K562 (cell line): ENCODE results near the gene NAA40. TPM values are rescaled to one million over a fixed set of nuclear protein-coding genes. Genes with fewer than 3 reads are reported as not detected.

Experiments used
- ATAC-seq: fragments of 200-7000 bp; cut with Tn5 transposase; 3 replicates; pipeline ENCODE4 v1.9.1; 2020; ENCODE audit warnings: moderate library complexity
- BruUV-seq: library from RNA; stranded (reverse); fragments of 400-500 nt; replicated peaks from 2 replicates; lab custom pipeline; 2021; lab: Mats Ljungman, UMichigan
- CTCF ChIA-PET: fragments of 300-600 bp; formaldehyde crosslinking; extraction: SDS; loops from one replicate; lab custom pipeline; 2021; ENCODE audit warnings: low intra/inter-chr PET ratio; lab: Yijun Ruan, JAX
- POLR2A ChIA-PET: fragments of 300-600, 350-650 bp; sonication (Branson Sonifier 250); formaldehyde crosslinking; extraction: SDS; loops from one replicate; lab custom pipeline; 2021; ENCODE audit warnings: antibody characterized with exemption, inconsistent platforms; lab: Yijun Ruan, JAX
- DNase-seq, 4 experiments: peaks; one replicate each; pipeline versions ENCODE4 v3.0.0 to v3.0.0-alpha.2; 2011 to 2018; ENCODE audit warnings: low spot score in 3 of 4, mixed read lengths in 3 of 4; ENCODE audit errors: extremely low read depth in 1 of 4
- FAIRE-seq: peaks from 2 replicates; lab custom pipeline; 2011; peaks lifted over from hg19 to GRCh38; lab: Jason Lieb, UNC
- H2AFZ ChIP-seq: 2 replicates; pipeline ENCODE4 v1.6.0; 2011; ENCODE audit warnings: low read depth, low read length, control low read depth, inconsistent platforms
- H3K27ac ChIP-seq: fragments of 200-600 bp; 3 replicates; pipeline ENCODE4 v1.8.0; 2011; ENCODE audit warnings: low read depth, mild to moderate bottlenecking, control low read depth, inconsistent platforms, low read length, moderate library complexity, mixed read lengths; ENCODE audit errors: extremely low read depth
- H3K27me3 ChIP-seq, 2 experiments: fragments of 300-600 bp in 1 of 2; 2 replicates in 1 of 2; 3 replicates in 1 of 2; pipeline versions ENCODE4 v1.6.0 to v1.8.0; 2011; ENCODE audit warnings: inconsistent platforms in 2 of 2, low read length in 2 of 2, mild to moderate bottlenecking in 1 of 2, mixed read lengths in 1 of 2, moderate library complexity in 1 of 2; ENCODE audit not compliant: control insufficient read depth in 2 of 2, insufficient read depth in 2 of 2
- H3K36me3 ChIP-seq: fragments of 300-600 bp; 3 replicates; pipeline ENCODE4 v1.8.0; 2011; ENCODE audit warnings: mild to moderate bottlenecking, low read length, inconsistent platforms; ENCODE audit not compliant: control insufficient read depth, insufficient read depth
- H3K4me1 ChIP-seq, 2 experiments: fragments of 200-600 bp in 1 of 2; replicated peaks in 1 of 2; 2 replicates in 1 of 2; 3 replicates in 1 of 2; pipeline versions ENCODE4 v1.5.1 to v1.8.0; 2011; ENCODE audit warnings: inconsistent platforms in 2 of 2, low read length in 2 of 2, mild to moderate bottlenecking in 1 of 2, mixed read lengths in 1 of 2, moderate library complexity in 1 of 2; ENCODE audit not compliant: control insufficient read depth in 2 of 2, insufficient read depth in 2 of 2
- H3K4me2 ChIP-seq: 2 replicates; pipeline ENCODE4 v1.6.1; 2011; ENCODE audit warnings: low read length, control low read depth, inconsistent platforms, mixed read lengths; ENCODE audit not compliant: insufficient read depth
- H3K4me3 ChIP-seq: fragments of 200-600 bp; sonication (generic), shearing (Covaris generic); 2 replicates; pipeline ENCODE4 v1.5.1; 2016; ENCODE audit warnings: control low read depth, inconsistent platforms
- H3K79me2 ChIP-seq: fragments of 200-600 bp; 3 replicates; pipeline ENCODE4 v1.8.0; 2011; ENCODE audit warnings: low read length, inconsistent platforms; ENCODE audit not compliant: control insufficient read depth, insufficient read depth
- H3K9ac ChIP-seq, 2 experiments: 2 replicates each; pipeline versions ENCODE4 v1.6.0 to v1.6.1; 2011; ENCODE audit warnings: low read depth in 2 of 2, low read length in 2 of 2, control low read depth in 1 of 2, inconsistent platforms in 1 of 2, mild to moderate bottlenecking in 1 of 2, mixed read lengths in 1 of 2; ENCODE audit not compliant: insufficient read depth in 1 of 2
- H3K9me1 ChIP-seq: one replicate; pipeline ENCODE4 v1.6.0; 2011; ENCODE audit warnings: inconsistent platforms, mild to moderate bottlenecking, low read length, moderate library complexity; ENCODE audit not compliant: control insufficient read depth, insufficient read depth
- H3K9me3 ChIP-seq: replicated peaks from 2 replicates; pipeline ENCODE4 v1.5.1; 2011; ENCODE audit warnings: low read depth, low read length, inconsistent platforms; ENCODE audit not compliant: control insufficient read depth, insufficient read depth
- H4K20me1 ChIP-seq: replicated peaks from 2 replicates; pipeline ENCODE4 v1.6.1; 2011; ENCODE audit warnings: low read length, inconsistent platforms, mixed read lengths; ENCODE audit not compliant: control insufficient read depth, insufficient read depth
- HDAC8 ChIP-seq: fragments of 450-650 bp; IDR thresholded peaks from 2 replicates; pipeline ENCODE4 v1.6.1; 2016; ENCODE audit warnings: mild to moderate bottlenecking, missing genetic modification characterization, moderate library complexity, missing compliant biosample characterization
- LARP7 ChIP-seq: fragments of 450-650 bp; IDR thresholded peaks from 2 replicates; pipeline ENCODE4 v1.6.1; 2016
- MEF2A ChIP-seq: IDR thresholded peaks from 2 replicates; pipeline ENCODE4 v1.6.1; 2011; ENCODE audit warnings: low read depth, mild to moderate bottlenecking, low read length, moderate library complexity; ENCODE audit not compliant: control insufficient read depth
- MYBL2 ChIP-seq, 2 experiments: fragments of 450-650 bp in 1 of 2; sonication (generic) in 1 of 2; formaldehyde crosslinking in 1 of 2; IDR thresholded peaks; 2 replicates each; pipeline versions ENCODE4 v1.6.1 to v1.8.1; 2017 to 2022; ENCODE audit warnings: borderline replicate concordance in 1 of 2, inconsistent platforms in 1 of 2, low read depth in 1 of 2, mild to moderate bottlenecking in 1 of 2, missing genetic modification reagents in 1 of 2, moderate library complexity in 1 of 2
- SNRNP70 ChIP-seq: fragments of 200-400 bp; formaldehyde crosslinking; optimal IDR thresholded peaks from 2 replicates; pipeline ENCODE3; 2017; ENCODE audit warnings: low read depth, low read length
- TAF7 ChIP-seq: fragments of 450-650 bp; IDR thresholded peaks from 2 replicates; pipeline ENCODE4 v1.6.1; 2016; ENCODE audit warnings: missing genetic modification characterization, missing compliant biosample characterization
- TBL1XR1 ChIP-seq, 2 experiments: IDR thresholded peaks; 2 replicates each; pipeline ENCODE4 v1.6.1; 2012; ENCODE audit warnings: improper control_type of control experiment in 2 of 2, low read length in 2 of 2, mild to moderate bottlenecking in 1 of 2
- ZNF583 ChIP-seq: fragments of 250-450 bp; sonication (Bioruptor Pico); IDR thresholded peaks from 2 replicates; pipeline ENCODE4 v1.4.0; 2020
- ZNF785 ChIP-seq: fragments of 250-450 bp; sonication (Bioruptor Pico); IDR thresholded peaks from 2 replicates; pipeline ENCODE4 v1.4.0; 2020; ENCODE audit warnings: mild to moderate bottlenecking
- WGBS: fragments of 100-300 bp; shearing (Covaris generic); methylation state at CpG from one replicate; pipeline ENCODE4 v1.1.6; 2016; ENCODE audit warnings: low coverage, mixed read lengths; ENCODE audit not compliant: insufficient coverage; ENCODE audit errors: missing lambda C conversion rate; 5-methylcytosine and 5-hydroxymethylcytosine counted together
- in situ Hi-C: fragments of 300-500 bp; cut with MboI; formaldehyde crosslinking; loops from 4 replicates; pipeline ENCODE4 v1.15.0; 2018; ENCODE audit warnings: inconsistent platforms, mixed read lengths
- intact Hi-C: fragments of 100-400 bp; cut with micrococcal nuclease; formaldehyde crosslinking; loops from 2 replicates; pipeline ENCODE4 v1.14.2; 2022
- polyA plus RNA-seq, 8 experiments: library from polyadenylated mRNA; depleted of rRNA in 4 of 8; stranded (reverse) in 5 of 8; unstranded in 3 of 8; fragments of >200 nt; fragmentation: Nextera tagmentation in 2 of 8; fragmentation: Illumina TruSeq in 1 of 8; extraction: Ambion mirVana in 2 of 8; extraction: Trizol in 1 of 8; gene quantifications; 2 replicates each; pipeline versions ENCODE4 v1.2.1 to v1.2.3, GENCODE V29; 2011 to 2014; ENCODE audit warnings: inconsistent platforms in 1 of 8, missing spikeins in 1 of 8
- total RNA-seq, 7 experiments: library from RNA; depleted of rRNA in 6 of 7; stranded (reverse); fragments of >200 nt in 6 of 7; fragmentation: Illumina TruSeq in 2 of 7; extraction: Trizol in 2 of 7; gene quantifications; 2 replicates each; pipeline versions ENCODE4 v1.2.1 to v1.2.3, GENCODE V29; 2011 to 2021; ENCODE audit warnings: low replicate concordance in 1 of 7
- TF ChIP-seq, protein P1 (sequence below): IDR thresholded peaks from 3 replicates; pipeline ENCODE4 v1.6.1; 2011; ENCODE audit warnings: borderline replicate concordance, mild to moderate bottlenecking, moderate library complexity; ENCODE audit not compliant: insufficient read length; ENCODE audit errors: extremely low read depth
- TF ChIP-seq, protein P2 (sequence below): fragments of 200-800 bp; sonication (Bioruptor generic); IDR thresholded peaks from 2 replicates; pipeline ENCODE4 v1.6.1; 2016; ENCODE audit warnings: missing genetic modification characterization, missing compliant biosample characterization
- TF ChIP-seq, protein P3 (sequence below): sonication (generic); formaldehyde crosslinking; IDR thresholded peaks from 2 replicates; pipeline ENCODE4 v1.8.1; 2023; ENCODE audit warnings: mild to moderate bottlenecking, missing genetic modification reagents, moderate library complexity

NAA40 gene
- total and polyA plus RNA-seq, 9 of the 15 experiments (the other 6 are each of a cell fraction or from before 2014, with no cell fraction given) = 6.2 to 39.0 (median 23.1) TPM

DNA sequence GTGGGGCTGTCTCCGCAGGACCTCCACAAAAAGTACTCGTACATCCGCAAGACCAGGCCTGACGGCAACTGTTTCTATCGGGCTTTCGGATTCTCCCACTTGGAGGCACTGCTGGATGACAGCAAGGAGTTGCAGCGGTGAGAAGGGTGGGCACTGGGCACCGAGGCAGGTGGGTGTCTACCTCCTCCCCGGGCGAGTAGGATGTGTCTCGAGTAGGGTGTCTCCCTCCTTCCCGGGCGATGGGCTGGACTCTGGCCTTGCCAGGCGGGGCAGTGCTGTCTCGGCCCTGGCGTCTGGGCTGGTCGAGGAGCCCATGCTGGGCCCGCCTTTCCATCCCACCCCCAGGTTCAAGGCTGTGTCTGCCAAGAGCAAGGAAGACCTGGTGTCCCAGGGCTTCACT is 57.7 kb downstream of the NAA40 start:
- H4K20me1 ChIP-seq = peaks cover 4% of the 10 kb centered on the region; the same call in 1 of the 2 replicates
- H3K4me1 ChIP-seq = peaks cover 0 to 43% of the 10 kb centered on the region in 2 experiments; a peak in 2 of 5 replicates
- CTCF ChIA-PET = no interaction called here
- H3K4me3 ChIP-seq = no peak overlapping the region
- H3K36me3 ChIP-seq = peaks cover 75% of the 10 kb centered on the region; the same call in 2 of the 3 replicates
- H2AFZ ChIP-seq = no peak overlapping the region
- BruUV-seq = no TSS peak
- FAIRE-seq (no peak), ATAC-seq (no peak), DNase-seq (no peak)
- no peak for TF ChIP-seq TBL1XR1 (IDR thresholded peaks at IDR 0.05; ENCODE audit: low read length in 2 of 2)
- no peak for TF ChIP-seq ZNF583 (CRISPR knock-in tag)
- no peak for TF ChIP-seq HDAC8 (tag)
- no peak for TF ChIP-seq SNRNP70
- TF ChIP-seq, protein P1, sequence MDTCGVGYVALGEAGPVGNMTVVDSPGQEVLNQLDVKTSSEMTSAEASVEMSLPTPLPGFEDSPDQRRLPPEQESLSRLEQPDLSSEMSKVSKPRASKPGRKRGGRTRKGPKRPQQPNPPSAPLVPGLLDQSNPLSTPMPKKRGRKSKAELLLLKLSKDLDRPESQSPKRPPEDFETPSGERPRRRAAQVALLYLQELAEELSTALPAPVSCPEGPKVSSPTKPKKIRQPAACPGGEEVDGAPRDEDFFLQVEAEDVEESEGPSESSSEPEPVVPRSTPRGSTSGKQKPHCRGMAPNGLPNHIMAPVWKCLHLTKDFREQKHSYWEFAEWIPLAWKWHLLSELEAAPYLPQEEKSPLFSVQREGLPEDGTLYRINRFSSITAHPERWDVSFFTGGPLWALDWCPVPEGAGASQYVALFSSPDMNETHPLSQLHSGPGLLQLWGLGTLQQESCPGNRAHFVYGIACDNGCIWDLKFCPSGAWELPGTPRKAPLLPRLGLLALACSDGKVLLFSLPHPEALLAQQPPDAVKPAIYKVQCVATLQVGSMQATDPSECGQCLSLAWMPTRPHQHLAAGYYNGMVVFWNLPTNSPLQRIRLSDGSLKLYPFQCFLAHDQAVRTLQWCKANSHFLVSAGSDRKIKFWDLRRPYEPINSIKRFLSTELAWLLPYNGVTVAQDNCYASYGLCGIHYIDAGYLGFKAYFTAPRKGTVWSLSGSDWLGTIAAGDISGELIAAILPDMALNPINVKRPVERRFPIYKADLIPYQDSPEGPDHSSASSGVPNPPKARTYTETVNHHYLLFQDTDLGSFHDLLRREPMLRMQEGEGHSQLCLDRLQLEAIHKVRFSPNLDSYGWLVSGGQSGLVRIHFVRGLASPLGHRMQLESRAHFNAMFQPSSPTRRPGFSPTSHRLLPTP = no peak
- no peak for TF ChIP-seq MYBL2 (IDR thresholded peaks at IDR 0.05; ENCODE audit: low read depth)
- TF ChIP-seq MYBL2 (CRISPR knock-in tag; IDR thresholded peaks at IDR 0.05; ENCODE audit: borderline replicate concordance) = no peak
- TF ChIP-seq LARP7 = no peak
- TF ChIP-seq TAF7 (tag) = no peak
- no peak for TF ChIP-seq ZNF785
- TF ChIP-seq, protein P2, sequence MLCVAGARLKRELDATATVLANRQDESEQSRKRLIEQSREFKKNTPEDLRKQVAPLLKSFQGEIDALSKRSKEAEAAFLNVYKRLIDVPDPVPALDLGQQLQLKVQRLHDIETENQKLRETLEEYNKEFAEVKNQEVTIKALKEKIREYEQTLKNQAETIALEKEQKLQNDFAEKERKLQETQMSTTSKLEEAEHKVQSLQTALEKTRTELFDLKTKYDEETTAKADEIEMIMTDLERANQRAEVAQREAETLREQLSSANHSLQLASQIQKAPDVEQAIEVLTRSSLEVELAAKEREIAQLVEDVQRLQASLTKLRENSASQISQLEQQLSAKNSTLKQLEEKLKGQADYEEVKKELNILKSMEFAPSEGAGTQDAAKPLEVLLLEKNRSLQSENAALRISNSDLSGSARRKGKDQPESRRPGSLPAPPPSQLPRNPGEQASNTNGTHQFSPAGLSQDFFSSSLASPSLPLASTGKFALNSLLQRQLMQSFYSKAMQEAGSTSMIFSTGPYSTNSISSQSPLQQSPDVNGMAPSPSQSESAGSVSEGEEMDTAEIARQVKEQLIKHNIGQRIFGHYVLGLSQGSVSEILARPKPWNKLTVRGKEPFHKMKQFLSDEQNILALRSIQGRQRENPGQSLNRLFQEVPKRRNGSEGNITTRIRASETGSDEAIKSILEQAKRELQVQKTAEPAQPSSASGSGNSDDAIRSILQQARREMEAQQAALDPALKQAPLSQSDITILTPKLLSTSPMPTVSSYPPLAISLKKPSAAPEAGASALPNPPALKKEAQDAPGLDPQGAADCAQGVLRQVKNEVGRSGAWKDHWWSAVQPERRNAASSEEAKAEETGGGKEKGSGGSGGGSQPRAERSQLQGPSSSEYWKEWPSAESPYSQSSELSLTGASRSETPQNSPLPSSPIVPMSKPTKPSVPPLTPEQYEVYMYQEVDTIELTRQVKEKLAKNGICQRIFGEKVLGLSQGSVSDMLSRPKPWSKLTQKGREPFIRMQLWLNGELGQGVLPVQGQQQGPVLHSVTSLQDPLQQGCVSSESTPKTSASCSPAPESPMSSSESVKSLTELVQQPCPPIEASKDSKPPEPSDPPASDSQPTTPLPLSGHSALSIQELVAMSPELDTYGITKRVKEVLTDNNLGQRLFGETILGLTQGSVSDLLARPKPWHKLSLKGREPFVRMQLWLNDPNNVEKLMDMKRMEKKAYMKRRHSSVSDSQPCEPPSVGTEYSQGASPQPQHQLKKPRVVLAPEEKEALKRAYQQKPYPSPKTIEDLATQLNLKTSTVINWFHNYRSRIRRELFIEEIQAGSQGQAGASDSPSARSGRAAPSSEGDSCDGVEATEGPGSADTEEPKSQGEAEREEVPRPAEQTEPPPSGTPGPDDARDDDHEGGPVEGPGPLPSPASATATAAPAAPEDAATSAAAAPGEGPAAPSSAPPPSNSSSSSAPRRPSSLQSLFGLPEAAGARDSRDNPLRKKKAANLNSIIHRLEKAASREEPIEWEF (CRISPR knock-in tag) = no peak
- TF ChIP-seq MEF2A = no peak
- TF ChIP-seq, protein P3, sequence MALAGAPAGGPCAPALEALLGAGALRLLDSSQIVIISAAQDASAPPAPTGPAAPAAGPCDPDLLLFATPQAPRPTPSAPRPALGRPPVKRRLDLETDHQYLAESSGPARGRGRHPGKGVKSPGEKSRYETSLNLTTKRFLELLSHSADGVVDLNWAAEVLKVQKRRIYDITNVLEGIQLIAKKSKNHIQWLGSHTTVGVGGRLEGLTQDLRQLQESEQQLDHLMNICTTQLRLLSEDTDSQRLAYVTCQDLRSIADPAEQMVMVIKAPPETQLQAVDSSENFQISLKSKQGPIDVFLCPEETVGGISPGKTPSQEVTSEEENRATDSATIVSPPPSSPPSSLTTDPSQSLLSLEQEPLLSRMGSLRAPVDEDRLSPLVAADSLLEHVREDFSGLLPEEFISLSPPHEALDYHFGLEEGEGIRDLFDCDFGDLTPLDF (CRISPR knock-in tag) = no peak
- POLR2A ChIA-PET = interaction anchor here (0.7 kb wide), 1 partner anchor 20 kb away, joined by 3 read pairs; no protein-coding TSS in a partner anchor
- no peak overlapping the region for H3K27ac ChIP-seq
- intact Hi-C loops (no loop called here), in situ Hi-C loops (no loop called here)
- H3K79me2 ChIP-seq = 0 out of 3 replicates have a peak, but pooled peaks cover 2% of the 10 kb centered on the region
- no peaks in the 10 kb centered on the region for H3K9me3 ChIP-seq
- no peaks in the 10 kb centered on the region for H3K27me3 ChIP-seq
- 94% methylated on average over 16 of the region's 18 CpGs for whole genome bisulfite sequencing
- no peaks in the 10 kb centered on the region for H3K9me1 ChIP-seq
- H3K9ac ChIP-seq = no peak overlapping the region
- H3K4me2 ChIP-seq = no peak overlapping the region
